HCT116 (cell line): ENCODE results near the gene MS4A15. TPM values are rescaled to one million over a fixed set of nuclear protein-coding genes. Genes with fewer than 3 reads are reported as not detected.

Source experiments
- ATAC-seq: fragments of 200-7000 bp; cut with Tn5 transposase; 2 replicates; pipeline ENCODE4 v1.9.1; 2020; ENCODE audit warnings: mild to moderate bottlenecking, moderate library complexity
- BruUV-seq: library from RNA; stranded (reverse); fragments of 400-500 nt; replicated peaks from 2 replicates; lab custom pipeline; 2021; lab: Mats Ljungman, UMichigan
- CTCF ChIA-PET: fragments of 300-600 bp; sonication (Branson Sonifier 250); formaldehyde crosslinking; loops from one replicate; lab custom pipeline; 2021; ENCODE audit warnings: antibody characterized with exemption; lab: Charles Lee
- POLR2A ChIA-PET: fragments of 300-600, 350-600 bp; sonication (Branson Sonifier 250); formaldehyde crosslinking; loops from one replicate; lab custom pipeline; 2021; ENCODE audit warnings: antibody characterized with exemption; lab: Charles Lee
- RAD21 ChIA-PET, 2 experiments: fragments of 300-600 bp; sonication (Branson Sonifier 250); formaldehyde crosslinking; loops; one replicate each; lab custom pipeline; 2023; ENCODE audit warnings: low total read pairs in 2 of 2; ENCODE audit not compliant: uncharacterized antibody in 2 of 2, unreplicated experiment in 2 of 2, low non-redundant PET in 1 of 2; lab: Charles Lee
- DNase-seq: peaks from one replicate; pipeline ENCODE4 v3.0.0-alpha.2; 2010; ENCODE audit warnings: low read depth, low spot score
- H2AFZ ChIP-seq: fragments of 200-600 bp; shearing (Covaris generic), sonication (generic); 2 replicates; pipeline ENCODE4 v1.6.1; 2017; ENCODE audit warnings: low read depth, mixed run types, mixed read lengths, antibody characterized with exemption, low read length; ENCODE audit not compliant: poor library complexity, severe bottlenecking
- H3K27ac ChIP-seq: 2 replicates; pipeline ENCODE4 v1.5.1; 2012; ENCODE audit warnings: low read depth, low read length
- H3K27me3 ChIP-seq: fragments of 200-600 bp; sonication (generic); 2 replicates; pipeline ENCODE4 v1.6.1; 2016; ENCODE audit warnings: mixed run types, low read length, mixed read lengths; ENCODE audit not compliant: insufficient read depth
- H3K36me3 ChIP-seq, 2 experiments: fragments of 200-500 bp in 1 of 2; fragments of 200-600 bp in 1 of 2; sonication (Bioruptor generic) in 1 of 2; sonication (generic) in 1 of 2; 2 replicates each; pipeline versions ENCODE4 v1.5.1 to v1.6.1; 2014 to 2016; ENCODE audit warnings: low read length in 2 of 2, inconsistent platforms in 1 of 2, mixed read lengths in 1 of 2, mixed run types in 1 of 2; ENCODE audit not compliant: insufficient read depth in 2 of 2, control insufficient read depth in 1 of 2
- H3K4me1 ChIP-seq, 2 experiments: fragments of 200-600 bp in 1 of 2; sonication (generic) in 1 of 2; 2 replicates each; pipeline versions ENCODE4 v1.5.1 to v1.6.1; 2012 to 2017; ENCODE audit warnings: low read length in 2 of 2, inconsistent platforms in 1 of 2, mild to moderate bottlenecking in 1 of 2, mixed read lengths in 1 of 2, mixed run types in 1 of 2, moderate library complexity in 1 of 2; ENCODE audit not compliant: insufficient read depth in 2 of 2, control insufficient read depth in 1 of 2
- H3K4me2 ChIP-seq: fragments of 200-600 bp; sonication (generic); 2 replicates; pipeline ENCODE4 v1.6.1; 2017; ENCODE audit warnings: mixed run types, low read length, mixed read lengths
- H3K4me3 ChIP-seq, 2 experiments: fragments of 200-600 bp in 1 of 2; sonication (generic) in 1 of 2; replicated peaks in 1 of 2; 2 replicates each; pipeline ENCODE4 v1.5.1; 2011 to 2016; ENCODE audit warnings: low read length in 2 of 2, control low read depth in 1 of 2, low read depth in 1 of 2, mild to moderate bottlenecking in 1 of 2, mixed read lengths in 1 of 2, mixed run types in 1 of 2
- H3K79me2 ChIP-seq: fragments of 200-600 bp; sonication (generic); 2 replicates; pipeline ENCODE4 v1.6.1; 2017; ENCODE audit warnings: mild to moderate bottlenecking, mixed run types, low read length, moderate library complexity, mixed read lengths; ENCODE audit not compliant: insufficient read depth
- H3K9ac ChIP-seq: fragments of 200-600 bp; sonication (generic); 2 replicates; pipeline ENCODE4 v1.6.1; 2016; ENCODE audit warnings: low read length, mixed read lengths
- H3K9me2 ChIP-seq: fragments of 200-600 bp; sonication (generic), shearing (Covaris generic); 2 replicates; pipeline ENCODE4 v1.6.1; 2017; ENCODE audit warnings: mixed run types, mild to moderate bottlenecking, moderate library complexity; ENCODE audit not compliant: insufficient read depth
- H3K9me3 ChIP-seq, 2 experiments: fragments of 200-500 bp in 1 of 2; fragments of 200-600 bp in 1 of 2; sonication (Bioruptor generic) in 1 of 2; sonication (generic) in 1 of 2; 2 replicates each; pipeline ENCODE4 v1.6.1; 2014 to 2017; ENCODE audit warnings: low read length in 2 of 2, mixed read lengths in 2 of 2, inconsistent platforms in 1 of 2, low read depth in 1 of 2, mild to moderate bottlenecking in 1 of 2, mixed run types in 1 of 2, moderate library complexity in 1 of 2; ENCODE audit not compliant: control insufficient read depth in 1 of 2, insufficient read depth in 1 of 2
- H4K20me1 ChIP-seq: fragments of 200-600 bp; sonication (generic), shearing (Covaris generic); 2 replicates; pipeline ENCODE4 v1.6.1; 2017; ENCODE audit warnings: mixed run types, mild to moderate bottlenecking, moderate library complexity; ENCODE audit not compliant: insufficient read depth
- JUND ChIP-seq: IDR thresholded peaks from 2 replicates; pipeline ENCODE4 v1.6.1; 2012
- POLR2A ChIP-seq: IDR thresholded peaks from 2 replicates; pipeline ENCODE4 v1.7.0; 2011; ENCODE audit warnings: borderline replicate concordance; ENCODE audit not compliant: insufficient read depth, insufficient read length; ENCODE audit errors: extremely low read depth
- RAD21 ChIP-seq: IDR thresholded peaks from 2 replicates; pipeline ENCODE4 v1.6.1; 2012; ENCODE audit warnings: low read depth, mild to moderate bottlenecking
- REST ChIP-seq: IDR thresholded peaks from 2 replicates; pipeline ENCODE4 v1.6.1; 2012; ENCODE audit warnings: low read depth
- YY1 ChIP-seq: IDR thresholded peaks from 2 replicates; pipeline ENCODE4 v1.6.1; 2011; ENCODE audit warnings: low read length, low read depth, moderate library complexity, mild to moderate bottlenecking; ENCODE audit not compliant: insufficient replicate concordance; ENCODE audit errors: extremely low read depth
- ZBTB33 ChIP-seq: IDR thresholded peaks from 2 replicates; pipeline ENCODE4 v1.6.1; 2011; ENCODE audit warnings: mild to moderate bottlenecking, low read length, moderate library complexity; ENCODE audit not compliant: insufficient replicate concordance; ENCODE audit errors: extremely low read depth
- ZFX ChIP-seq: fragments of 450-650 bp; IDR thresholded peaks from 2 replicates; pipeline ENCODE4 v1.6.1; 2017
- intact Hi-C: fragments of 100-400 bp; cut with micrococcal nuclease; formaldehyde crosslinking; loops from 2 replicates; pipeline ENCODE4 v1.10.0; 2022
- total RNA-seq: library from RNA; stranded (reverse); gene quantifications from one replicate; pipeline ENCODE4 v1.2.1, GENCODE V29; 2021; ENCODE audit not compliant: unreplicated experiment

Gene MS4A15
- total RNA-seq, 1 experiment from 2014 or later = 1.5 TPM

GRCh38 chr11:60769273-60769672 is 12.6 kb downstream of the MS4A15 start:
- no peak for DNase-seq
- POLR2A ChIA-PET = no interaction called here
- no peak overlapping the region for H3K27ac ChIP-seq
- RAD21 ChIA-PET = no interaction called here
- no peaks in the 10 kb centered on the region for H4K20me1 ChIP-seq
- H3K79me2 ChIP-seq = no peaks in the 10 kb centered on the region
- H3K9me3 ChIP-seq = no peaks in the 10 kb centered on the region
- TF ChIP-seq POLR2A = no peak
- no peak for TF ChIP-seq YY1
- TF ChIP-seq JUND = no peak
- no peak for TF ChIP-seq REST
- no peak for TF ChIP-seq ZBTB33
- TF ChIP-seq RAD21 = no peak
- no peak for TF ChIP-seq ZFX
- no peaks in the 10 kb centered on the region for H3K27me3 ChIP-seq
- H3K4me2 ChIP-seq = no peak overlapping the region
- H3K4me1 ChIP-seq = peaks cover 8 to 10% of the 10 kb centered on the region in 2 experiments; a peak in 2 of 4 replicates
- H3K9me2 ChIP-seq = no peaks in the 10 kb centered on the region
- no peak for ATAC-seq
- intact Hi-C loops = no loop called here
- H3K9ac ChIP-seq = no peak overlapping the region
- H3K36me3 ChIP-seq = no peaks in the 10 kb centered on the region
- CTCF ChIA-PET = no interaction called here
- no TSS peak for BruUV-seq
- H3K4me3 ChIP-seq = no peak overlapping the region
- H2AFZ ChIP-seq = no peak overlapping the region
